ENCODE results near the gene FSD1L.

The FSD1L gene

GRCh38 chr9:105459336-105459735 lies 11.5 kb downstream of the FSD1L start:
- no peak overlapping the region for H3K27ac ChIP-seq
- TF ChIP-seq CTCF (conservative IDR thresholded peaks at IDR 0.05) (no peak), ZFX (IDR thresholded peaks at IDR 0.05) (no peak)

- H3K27ac ChIP-seq = no peak overlapping the region
Observed at GRCh38 chr9:105466898-105467455, 19.1 kb downstream of the FSD1L start.

GRCh38 chr9:105468875-105469274 lies 21.0 kb downstream of the FSD1L start:
- H3K27ac ChIP-seq = no peak overlapping the region
- no peak for TF ChIP-seq ZFX (IDR thresholded peaks at IDR 0.05)
- TF ChIP-seq CTCF (conservative IDR thresholded peaks at IDR 0.05) = no peak

More at GRCh38 chr9:105466898-105467455, 19.1 kb downstream of the FSD1L start:
- TF ChIP-seq CTCF (conservative IDR thresholded peaks at IDR 0.05) (no peak), ZFX (IDR thresholded peaks at IDR 0.05) (no peak)

- no peak for TF ChIP-seq ZFX (IDR thresholded peaks at IDR 0.05)
- H3K27ac ChIP-seq = no peak overlapping the region
Observed at GRCh38 chr9:105473221-105473620, 25.4 kb downstream of the FSD1L start.

- H3K27ac ChIP-seq = no peak overlapping the region
- TF ChIP-seq ZFX (IDR thresholded peaks at IDR 0.05) (no peak), CTCF (conservative IDR thresholded peaks at IDR 0.05) (peak; percentile 33)
Observed at GRCh38 chr9:105475302-105475701, 27.5 kb downstream of the FSD1L start.

GRCh38 chr9:105479846-105480245 lies 32.0 kb downstream of the FSD1L start:
- H3K27ac ChIP-seq = no peak overlapping the region
- TF ChIP-seq ZFX (IDR thresholded peaks at IDR 0.05) (no peak), CTCF (conservative IDR thresholded peaks at IDR 0.05) (no peak)

- TF ChIP-seq ZFX (IDR thresholded peaks at IDR 0.05) = no peak
- no peak for TF ChIP-seq CTCF (conservative IDR thresholded peaks at IDR 0.05)
- no peak overlapping the region for H3K27ac ChIP-seq
Observed at GRCh38 chr9:105483618-105484017, 35.8 kb downstream of the FSD1L start.

- no peak for TF ChIP-seq ZFX (IDR thresholded peaks at IDR 0.05)
- H3K27ac ChIP-seq = no peak overlapping the region
Observed at GRCh38 chr9:105484226-105484625, 36.4 kb downstream of the FSD1L start.
